Astrocyte (in vitro differentiated cells and primary cell): Measurements from ENCODE around the gene KAT7. TPM values are rescaled to one million over a fixed set of nuclear protein-coding genes. Genes with fewer than 3 reads are reported as not detected.

Experiments
- DNase-seq: peaks from one replicate; pipeline ENCODE4 v3.0.0-alpha.2; 2010; ENCODE audit warnings: low read depth
- FAIRE-seq: peaks from 2 replicates; lab custom pipeline; 2011; peaks lifted over from hg19 to GRCh38; lab: Jason Lieb, UNC
- H2AFZ ChIP-seq: 2 replicates; pipeline ENCODE4 v1.6.0; 2012; ENCODE audit warnings: low read depth, low read length, inconsistent platforms
- H3K27ac ChIP-seq: 2 replicates; pipeline ENCODE4 v1.5.1; 2011; ENCODE audit warnings: low read depth, low read length, inconsistent platforms
- H3K27me3 ChIP-seq: 2 replicates; pipeline ENCODE4 v1.6.0; 2011; ENCODE audit warnings: low read length, inconsistent platforms; ENCODE audit not compliant: insufficient read depth
- H3K36me3 ChIP-seq: 2 replicates; pipeline ENCODE4 v1.5.1; 2011; ENCODE audit warnings: low read length, inconsistent platforms; ENCODE audit not compliant: insufficient read depth
- H3K4me1 ChIP-seq: 2 replicates; pipeline ENCODE4 v1.5.1; 2011; ENCODE audit warnings: low read length, inconsistent platforms; ENCODE audit not compliant: insufficient read depth
- H3K4me2 ChIP-seq: 2 replicates; pipeline ENCODE4 v1.6.0; 2012; ENCODE audit warnings: low read length, inconsistent platforms
- H3K4me3 ChIP-seq: 2 replicates; pipeline ENCODE4 v1.5.1; 2011; ENCODE audit warnings: low read depth, mild to moderate bottlenecking, low read length, inconsistent platforms; ENCODE audit not compliant: insufficient read depth
- H3K79me2 ChIP-seq: 2 replicates; pipeline ENCODE4 v1.6.0; 2012; ENCODE audit warnings: mild to moderate bottlenecking, low read length, inconsistent platforms; ENCODE audit not compliant: insufficient read depth
- H3K9ac ChIP-seq: 2 replicates; pipeline ENCODE4 v1.6.0; 2012; ENCODE audit warnings: mild to moderate bottlenecking, low read length, inconsistent platforms
- H3K9me3 ChIP-seq: 2 replicates; pipeline ENCODE4 v1.5.1; 2012; ENCODE audit warnings: low read depth, mild to moderate bottlenecking, low read length, inconsistent platforms; ENCODE audit not compliant: insufficient read depth
- H4K20me1 ChIP-seq: 2 replicates; pipeline ENCODE4 v1.6.0; 2012; ENCODE audit warnings: low read length, inconsistent platforms; ENCODE audit not compliant: insufficient read depth
- H3K27ac Mint-ChIP-seq: one replicate; pipeline ENCODE4 v1.8.0; 2021; ENCODE audit warnings: mild to moderate bottlenecking, mixed read lengths; ENCODE audit not compliant: unreplicated experiment
- H3K27me3 Mint-ChIP-seq: one replicate; pipeline ENCODE4 v1.8.0; 2021; ENCODE audit warnings: low read depth, mixed read lengths; ENCODE audit not compliant: unreplicated experiment
- H3K36me3 Mint-ChIP-seq: one replicate; pipeline ENCODE4 v1.8.0; 2021; ENCODE audit warnings: low read depth, mixed read lengths; ENCODE audit not compliant: unreplicated experiment
- H3K4me1 Mint-ChIP-seq: one replicate; pipeline ENCODE4 v1.8.0; 2021; ENCODE audit warnings: low read depth, mixed read lengths; ENCODE audit not compliant: unreplicated experiment
- H3K4me3 Mint-ChIP-seq: one replicate; pipeline ENCODE4 v1.8.0; 2021; ENCODE audit warnings: mild to moderate bottlenecking, moderate library complexity, mixed read lengths; ENCODE audit not compliant: unreplicated experiment
- H3K9me3 Mint-ChIP-seq: one replicate; pipeline ENCODE4 v1.8.0; 2021; ENCODE audit warnings: mild to moderate bottlenecking, mixed read lengths; ENCODE audit not compliant: unreplicated experiment
- EZH2 ChIP-seq: IDR thresholded peaks from 2 replicates; pipeline ENCODE4 v1.6.1; 2012; ENCODE audit warnings: mild to moderate bottlenecking, low read length, inconsistent platforms; ENCODE audit not compliant: insufficient read depth
- total RNA-seq: library from RNA; stranded (reverse); gene quantifications from 2 replicates; pipeline ENCODE4 v1.2.1, GENCODE V29; 2021
- TF ChIP-seq, protein P1 (sequence below): IDR thresholded peaks from 2 replicates; pipeline ENCODE4 v1.5.1; 2011; ENCODE audit warnings: low read depth, mild to moderate bottlenecking, inconsistent platforms, low read length, moderate library complexity; ENCODE audit not compliant: insufficient read depth

The KAT7 gene
- total RNA-seq, 1 donor from 2014 or later, result 42.0 TPM

GRCh38 chr17:49878931-49879904 lies 90.7 kb downstream of the KAT7 start:
- Histone ChIP-seq H3K9me3 (no peaks in the 10 kb centered on the region), H3K4me3 (no peak overlapping the region), H3K79me2 (no peaks in the 10 kb centered on the region), H3K36me3 (no peaks in the 10 kb centered on the region), H3K27me3 (peaks cover 46% of the 10 kb centered on the region), H3K4me1 (no peaks in the 10 kb centered on the region), H3K9ac (no peak overlapping the region), H2AFZ (no peak overlapping the region), H4K20me1 (no peaks in the 10 kb centered on the region), H3K27ac (no peak overlapping the region), H3K4me2 (no peak overlapping the region)
- TF ChIP-seq EZH2, result no peak
- TF ChIP-seq, protein P1, sequence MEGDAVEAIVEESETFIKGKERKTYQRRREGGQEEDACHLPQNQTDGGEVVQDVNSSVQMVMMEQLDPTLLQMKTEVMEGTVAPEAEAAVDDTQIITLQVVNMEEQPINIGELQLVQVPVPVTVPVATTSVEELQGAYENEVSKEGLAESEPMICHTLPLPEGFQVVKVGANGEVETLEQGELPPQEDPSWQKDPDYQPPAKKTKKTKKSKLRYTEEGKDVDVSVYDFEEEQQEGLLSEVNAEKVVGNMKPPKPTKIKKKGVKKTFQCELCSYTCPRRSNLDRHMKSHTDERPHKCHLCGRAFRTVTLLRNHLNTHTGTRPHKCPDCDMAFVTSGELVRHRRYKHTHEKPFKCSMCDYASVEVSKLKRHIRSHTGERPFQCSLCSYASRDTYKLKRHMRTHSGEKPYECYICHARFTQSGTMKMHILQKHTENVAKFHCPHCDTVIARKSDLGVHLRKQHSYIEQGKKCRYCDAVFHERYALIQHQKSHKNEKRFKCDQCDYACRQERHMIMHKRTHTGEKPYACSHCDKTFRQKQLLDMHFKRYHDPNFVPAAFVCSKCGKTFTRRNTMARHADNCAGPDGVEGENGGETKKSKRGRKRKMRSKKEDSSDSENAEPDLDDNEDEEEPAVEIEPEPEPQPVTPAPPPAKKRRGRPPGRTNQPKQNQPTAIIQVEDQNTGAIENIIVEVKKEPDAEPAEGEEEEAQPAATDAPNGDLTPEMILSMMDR, result no peak
- FAIRE-seq (no peak), DNase-seq (no peak)
- H3K36me3 Mint-ChIP-seq, result no peaks in the 10 kb centered on the region
- no peaks in the 10 kb centered on the region for H3K9me3 Mint-ChIP-seq
- peaks cover 39% of the 10 kb centered on the region for H3K27me3 Mint-ChIP-seq
- peak overlapping the region; percentile 34 for H3K4me3 Mint-ChIP-seq
- H3K4me1 Mint-ChIP-seq, result peaks cover 16% of the 10 kb centered on the region
- peak overlapping the region; percentile 24 for H3K27ac Mint-ChIP-seq

DNA sequence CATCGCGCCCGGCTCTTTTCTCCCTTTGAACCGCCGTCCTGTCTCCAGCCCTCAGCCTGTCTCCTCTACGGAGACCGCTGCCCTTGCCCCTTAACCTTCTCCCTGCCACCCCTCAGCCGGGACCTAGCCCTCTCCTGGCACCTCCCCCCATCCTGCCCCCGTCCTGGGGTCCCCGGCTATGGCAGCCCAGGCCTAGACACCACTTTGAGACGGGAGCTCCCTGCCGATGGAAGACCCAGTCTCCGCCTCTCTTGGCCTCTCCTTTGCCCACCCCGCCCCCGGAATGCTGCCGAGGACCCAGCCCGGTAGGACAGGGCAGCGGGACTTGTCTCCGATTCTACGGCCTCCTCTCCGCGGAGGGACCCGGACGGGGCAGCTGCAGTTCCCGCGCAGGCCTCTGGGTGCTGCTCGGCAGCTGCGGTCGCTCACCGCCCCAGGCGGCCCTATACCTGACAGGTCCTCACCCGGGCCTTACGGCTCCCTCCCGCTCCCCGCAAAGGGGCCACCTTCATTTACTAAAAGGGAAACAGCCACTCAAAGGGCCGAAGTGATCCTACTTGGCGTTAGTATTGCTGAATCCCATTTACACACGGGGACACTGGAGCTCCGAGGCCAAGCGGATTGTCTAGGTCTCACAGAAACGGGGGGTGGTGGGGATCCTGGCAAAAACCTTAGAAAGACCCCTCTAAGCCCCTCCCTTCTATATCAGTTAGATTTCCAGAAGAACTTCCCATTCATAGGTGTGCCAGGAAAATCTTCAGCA lies 92.0 kb downstream of the KAT7 start:
- Mint-ChIP-seq H3K4me1 (peaks cover 12% of the 10 kb centered on the region), H3K27ac (no peak overlapping the region), H3K4me3 (no peak overlapping the region), H3K36me3 (no peaks in the 10 kb centered on the region), H3K27me3 (peaks cover 37% of the 10 kb centered on the region), H3K9me3 (no peaks in the 10 kb centered on the region)
- H3K4me2 ChIP-seq, result peak overlapping the region; percentile 72
- H2AFZ ChIP-seq, result no peak overlapping the region
- no peaks in the 10 kb centered on the region for H3K9me3 ChIP-seq
- H3K79me2 ChIP-seq, result no peaks in the 10 kb centered on the region
- TF ChIP-seq, protein P1, result peak; percentile 58
- peak; percentile 35 for TF ChIP-seq EZH2
- DNase-seq (peak; percentile 20), FAIRE-seq (no peak)
- no peaks in the 10 kb centered on the region for H3K4me1 ChIP-seq
- no peak overlapping the region for H3K9ac ChIP-seq
- peaks cover 44% of the 10 kb centered on the region for H3K27me3 ChIP-seq
- H3K36me3 ChIP-seq, result no peaks in the 10 kb centered on the region
- H4K20me1 ChIP-seq, result no peaks in the 10 kb centered on the region
- H3K27ac ChIP-seq, result no peak overlapping the region
- H3K4me3 ChIP-seq, result peak overlapping the region; percentile 17
